RWPE2 (cell line): ENCODE results near the gene TANGO2.

Source experiments
- ATAC-seq: fragments of 200-7000 bp; cut with Tn5 transposase; 3 replicates; pipeline ENCODE4 v1.9.1; 2021; ENCODE audit warnings: low read depth
- DNase-seq: peaks from one replicate; pipeline ENCODE4 v3.0.0-alpha.2; 2020; ENCODE audit warnings: low spot score
- H3K27ac ChIP-seq: fragments of 450-650 bp; 2 replicates; pipeline ENCODE4 v1.5.1; 2017; ENCODE audit warnings: mild to moderate bottlenecking; ENCODE audit not compliant: poor library complexity, severe bottlenecking
- H3K27me3 ChIP-seq: fragments of 250-450 bp; sonication (Bioruptor Pico); 2 replicates; pipeline ENCODE4 v1.5.1; 2021; ENCODE audit warnings: mild to moderate bottlenecking, moderate library complexity; ENCODE audit not compliant: insufficient read depth, poor library complexity, severe bottlenecking
- H3K36me3 ChIP-seq: fragments of 250-450 bp; sonication (Bioruptor Pico); 2 replicates; pipeline ENCODE4 v1.5.1; 2020; ENCODE audit warnings: low read depth, mild to moderate bottlenecking, moderate library complexity
- H3K4me1 ChIP-seq: fragments of 250-450 bp; sonication (Bioruptor Pico); 2 replicates; pipeline ENCODE4 v1.5.1; 2021; ENCODE audit warnings: mild to moderate bottlenecking, moderate library complexity; ENCODE audit not compliant: insufficient read depth, poor library complexity, severe bottlenecking
- H3K4me3 ChIP-seq: fragments of 250-450 bp; sonication (Bioruptor Pico); 2 replicates; pipeline ENCODE4 v1.5.1; 2021; ENCODE audit warnings: mild to moderate bottlenecking, moderate library complexity; ENCODE audit not compliant: severe bottlenecking
- H3K9me3 ChIP-seq: fragments of 250-450 bp; sonication (Bioruptor Pico); 2 replicates; pipeline ENCODE4 v1.5.1; 2021; ENCODE audit warnings: mild to moderate bottlenecking, moderate library complexity; ENCODE audit not compliant: severe bottlenecking
- TF ChIP-seq, protein P1 (sequence below): fragments of 450-650 bp; IDR thresholded peaks from one replicate; pipeline ENCODE4 v1.5.1; 2017; ENCODE audit warnings: mild to moderate bottlenecking, moderate library complexity; ENCODE audit not compliant: poor library complexity, severe bottlenecking

The TANGO2 gene

GRCh38 chr22:20089226-20089976 lies 68.5 kb downstream of the TANGO2 start:
- DNase-seq (no peak), ATAC-seq (no peak)
- Histone ChIP-seq H3K4me1 (no peaks in the 10 kb centered on the region), H3K36me3 (peaks cover 99% of the 10 kb centered on the region), H3K4me3 (no peak overlapping the region), H3K27ac (no peak overlapping the region), H3K9me3 (peaks cover 4% of the 10 kb centered on the region), H3K27me3 (no peaks in the 10 kb centered on the region)
- TF ChIP-seq, protein P1, sequence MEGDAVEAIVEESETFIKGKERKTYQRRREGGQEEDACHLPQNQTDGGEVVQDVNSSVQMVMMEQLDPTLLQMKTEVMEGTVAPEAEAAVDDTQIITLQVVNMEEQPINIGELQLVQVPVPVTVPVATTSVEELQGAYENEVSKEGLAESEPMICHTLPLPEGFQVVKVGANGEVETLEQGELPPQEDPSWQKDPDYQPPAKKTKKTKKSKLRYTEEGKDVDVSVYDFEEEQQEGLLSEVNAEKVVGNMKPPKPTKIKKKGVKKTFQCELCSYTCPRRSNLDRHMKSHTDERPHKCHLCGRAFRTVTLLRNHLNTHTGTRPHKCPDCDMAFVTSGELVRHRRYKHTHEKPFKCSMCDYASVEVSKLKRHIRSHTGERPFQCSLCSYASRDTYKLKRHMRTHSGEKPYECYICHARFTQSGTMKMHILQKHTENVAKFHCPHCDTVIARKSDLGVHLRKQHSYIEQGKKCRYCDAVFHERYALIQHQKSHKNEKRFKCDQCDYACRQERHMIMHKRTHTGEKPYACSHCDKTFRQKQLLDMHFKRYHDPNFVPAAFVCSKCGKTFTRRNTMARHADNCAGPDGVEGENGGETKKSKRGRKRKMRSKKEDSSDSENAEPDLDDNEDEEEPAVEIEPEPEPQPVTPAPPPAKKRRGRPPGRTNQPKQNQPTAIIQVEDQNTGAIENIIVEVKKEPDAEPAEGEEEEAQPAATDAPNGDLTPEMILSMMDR = no peak

- H3K4me3 ChIP-seq = no peak overlapping the region
- TF ChIP-seq, protein P1 = no peak
- H3K9me3 ChIP-seq = peaks cover 4% of the 10 kb centered on the region
- ATAC-seq = no peak
- H3K36me3 ChIP-seq = peaks cover 99% of the 10 kb centered on the region
- H3K27me3 ChIP-seq = no peaks in the 10 kb centered on the region
- H3K27ac ChIP-seq = no peak overlapping the region
- H3K4me1 ChIP-seq = no peaks in the 10 kb centered on the region
- no peak for DNase-seq
These were observed 69.2 kb downstream of the TANGO2 start for GRCh38 chr22:20089977-20090729.

- no peak overlapping the region for H3K4me3 ChIP-seq
- TF ChIP-seq, protein P1 = no peak
- no peaks in the 10 kb centered on the region for H3K9me3 ChIP-seq
- ATAC-seq = no peak
- H3K36me3 ChIP-seq = peaks cover 99% of the 10 kb centered on the region
- DNase-seq = no peak
- H3K4me1 ChIP-seq = no peaks in the 10 kb centered on the region
- H3K27me3 ChIP-seq = no peaks in the 10 kb centered on the region
- no peak overlapping the region for H3K27ac ChIP-seq
These were observed 69.9 kb downstream of the TANGO2 start for GRCh38 chr22:20090730-20091240.

- no peaks in the 10 kb centered on the region for H3K27me3 ChIP-seq
- ATAC-seq = no peak
- no peak overlapping the region for H3K27ac ChIP-seq
- DNase-seq = no peak
- TF ChIP-seq, protein P1 = no peak
- H3K9me3 ChIP-seq = peaks cover 5% of the 10 kb centered on the region
- H3K4me3 ChIP-seq = no peak overlapping the region
- peaks cover 99% of the 10 kb centered on the region for H3K36me3 ChIP-seq
- no peaks in the 10 kb centered on the region for H3K4me1 ChIP-seq
These were observed 71.0 kb downstream of the TANGO2 start for GRCh38 chr22:20091690-20092476.
